D721Med (cell line): ENCODE measurements around the gene CDH4.

Experiments used
- DNase-seq: peaks from one replicate; pipeline ENCODE4 v3.0.0; 2011; ENCODE audit warnings: low spot score; ENCODE audit not compliant: insufficient read length
- FAIRE-seq: peaks from 2 replicates; lab custom pipeline; 2011; peaks lifted over from hg19 to GRCh38; lab: Jason Lieb, UNC
- TF ChIP-seq, protein P1 (sequence below): IDR thresholded peaks from 2 replicates; pipeline ENCODE4 v1.5.1; 2012; ENCODE audit warnings: mild to moderate bottlenecking, control low read depth; ENCODE audit not compliant: insufficient read depth; ENCODE audit errors: missing control alignments

CDH4 gene

DNA sequence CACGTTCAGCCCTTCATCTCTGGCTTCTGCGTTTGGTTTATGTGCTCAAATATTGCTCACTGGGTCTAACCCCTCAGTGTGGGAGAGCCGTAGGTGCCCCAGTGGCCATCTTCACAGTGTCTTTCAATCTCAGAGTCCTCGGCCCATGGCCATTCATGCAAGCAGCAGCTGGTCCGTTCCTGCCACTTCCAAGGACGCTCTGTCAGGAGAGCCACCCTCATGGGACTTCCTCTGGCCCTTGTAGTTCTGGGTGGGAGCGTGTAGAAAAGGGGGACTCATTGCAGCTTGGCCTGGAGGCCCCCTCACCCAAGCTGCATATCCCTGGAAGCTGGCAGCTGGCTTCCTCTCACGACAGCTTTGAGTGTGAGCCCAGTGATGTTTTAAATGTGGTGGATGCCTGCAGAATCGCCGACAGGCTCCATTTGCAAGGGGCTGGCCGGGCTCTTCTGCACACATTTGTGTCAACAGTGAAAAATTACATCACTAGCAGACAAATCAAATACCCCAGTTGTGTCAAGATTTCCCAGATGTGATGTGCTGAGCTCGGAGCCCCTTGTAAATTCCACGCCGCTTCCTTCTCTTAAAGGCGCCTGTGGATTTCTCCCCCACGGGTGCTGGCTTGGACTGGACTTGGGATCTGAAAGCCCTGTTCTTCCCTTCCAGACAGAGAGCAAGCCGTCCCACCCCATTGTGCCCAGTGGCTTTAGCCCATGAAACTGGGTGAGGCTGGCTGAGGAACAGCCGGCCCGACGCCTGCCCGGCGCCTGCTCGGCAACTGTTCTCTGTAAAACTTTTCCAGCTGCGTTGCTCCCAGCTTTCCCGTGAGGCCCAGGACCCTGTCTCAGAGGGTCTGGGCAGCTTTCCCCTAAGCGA lies 453.6 kb downstream of the CDH4 start:
- DNase-seq (no peak), FAIRE-seq (no peak)
- TF ChIP-seq, protein P1, sequence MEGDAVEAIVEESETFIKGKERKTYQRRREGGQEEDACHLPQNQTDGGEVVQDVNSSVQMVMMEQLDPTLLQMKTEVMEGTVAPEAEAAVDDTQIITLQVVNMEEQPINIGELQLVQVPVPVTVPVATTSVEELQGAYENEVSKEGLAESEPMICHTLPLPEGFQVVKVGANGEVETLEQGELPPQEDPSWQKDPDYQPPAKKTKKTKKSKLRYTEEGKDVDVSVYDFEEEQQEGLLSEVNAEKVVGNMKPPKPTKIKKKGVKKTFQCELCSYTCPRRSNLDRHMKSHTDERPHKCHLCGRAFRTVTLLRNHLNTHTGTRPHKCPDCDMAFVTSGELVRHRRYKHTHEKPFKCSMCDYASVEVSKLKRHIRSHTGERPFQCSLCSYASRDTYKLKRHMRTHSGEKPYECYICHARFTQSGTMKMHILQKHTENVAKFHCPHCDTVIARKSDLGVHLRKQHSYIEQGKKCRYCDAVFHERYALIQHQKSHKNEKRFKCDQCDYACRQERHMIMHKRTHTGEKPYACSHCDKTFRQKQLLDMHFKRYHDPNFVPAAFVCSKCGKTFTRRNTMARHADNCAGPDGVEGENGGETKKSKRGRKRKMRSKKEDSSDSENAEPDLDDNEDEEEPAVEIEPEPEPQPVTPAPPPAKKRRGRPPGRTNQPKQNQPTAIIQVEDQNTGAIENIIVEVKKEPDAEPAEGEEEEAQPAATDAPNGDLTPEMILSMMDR: no peak

GRCh38 chr20:61706259-61706961 lies 454.3 kb downstream of the CDH4 start:
- DNase-seq: no peak
- TF ChIP-seq, protein P1: no peak
- FAIRE-seq: no peak

- TF ChIP-seq, protein P1: no peak
- no peak for DNase-seq
- FAIRE-seq: no peak
Observed at GRCh38 chr20:61708891-61709290, 456.8 kb downstream of the CDH4 start.

GRCh38 chr20:61710108-61710507 lies 458.0 kb downstream of the CDH4 start:
- DNase-seq (no peak), FAIRE-seq (no peak)
- TF ChIP-seq, protein P1: no peak

DNA sequence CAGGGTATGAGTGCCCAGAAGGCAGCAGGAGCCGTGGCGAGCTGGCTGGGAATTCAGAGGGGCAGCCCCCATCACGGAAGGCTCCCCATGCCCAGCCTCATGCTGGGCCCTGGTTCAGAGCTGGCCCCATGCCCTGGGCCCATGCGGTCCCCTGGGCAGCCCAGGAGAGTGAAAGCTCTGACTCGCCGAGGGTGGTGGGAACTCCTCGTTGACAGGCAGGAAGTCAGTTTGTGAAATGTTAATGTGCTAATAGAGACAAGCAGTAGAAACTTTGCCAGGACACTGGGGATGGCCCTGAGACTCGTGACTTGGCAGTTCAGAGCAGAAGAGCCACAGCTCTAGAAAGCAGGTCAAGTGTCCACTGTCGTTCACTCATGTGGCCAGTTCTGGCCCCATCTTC lies 460.6 kb downstream of the CDH4 start:
- TF ChIP-seq, protein P1: no peak
- DNase-seq: no peak
- FAIRE-seq: no peak

DNA sequence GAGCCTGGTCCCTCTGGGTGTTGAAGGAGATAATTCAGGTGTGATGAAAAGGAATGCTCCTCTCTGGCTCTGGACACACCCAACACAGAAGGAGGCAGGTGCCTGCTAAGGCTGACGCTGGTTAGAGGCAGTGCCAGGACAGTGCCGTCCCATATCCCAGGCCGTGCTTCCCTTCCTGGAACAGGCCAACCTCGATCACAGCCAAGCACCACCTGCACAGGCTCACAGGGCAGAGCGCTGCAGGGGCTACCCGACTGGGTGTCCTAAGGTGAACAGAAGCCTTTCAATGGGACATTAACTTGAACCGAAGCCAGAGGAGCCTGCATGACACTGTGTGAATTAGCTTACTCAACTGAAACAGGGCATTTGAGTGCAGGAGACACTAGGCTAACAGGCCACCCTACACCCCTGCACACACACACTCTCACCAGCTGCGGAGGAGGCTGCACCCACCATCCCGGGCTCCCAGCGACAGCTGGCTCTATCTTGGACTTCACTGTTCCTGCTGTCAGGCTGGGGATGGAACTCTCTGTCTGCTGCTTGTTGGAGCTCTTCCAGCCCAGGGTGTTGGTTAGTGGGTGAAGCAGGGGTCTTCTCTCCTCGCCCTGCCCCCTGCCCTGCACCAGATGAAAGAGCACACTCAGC lies 466.4 kb downstream of the CDH4 start:
- no peak for DNase-seq
- TF ChIP-seq, protein P1: no peak
- FAIRE-seq: no peak
